Mesenchymal stem cell (in vitro differentiated cells and primary cell): ENCODE results near the gene PHETA2.

Experiments used
- DNase-seq: peaks from one replicate; pipeline ENCODE4 v3.0.0-alpha.2; 2013
- H2AFZ ChIP-seq: one replicate; pipeline ENCODE4 v1.6.1; 2013; ENCODE audit warnings: low read depth, mild to moderate bottlenecking, control low read depth, inconsistent platforms, low read length, moderate library complexity
- H2AK5ac ChIP-seq: 2 replicates; pipeline ENCODE4 v1.6.1; 2013; ENCODE audit warnings: low read length, moderate library complexity, mild to moderate bottlenecking, inconsistent platforms; ENCODE audit not compliant: severe bottlenecking
- H2BK120ac ChIP-seq: one replicate; pipeline ENCODE4 v1.6.1; 2013; ENCODE audit warnings: low read depth, mild to moderate bottlenecking, inconsistent platforms, low read length, moderate library complexity
- H2BK12ac ChIP-seq, 2 experiments: one replicate each; pipeline ENCODE4 v1.6.1; 2013; ENCODE audit warnings: inconsistent platforms in 2 of 2, low read length in 2 of 2, mild to moderate bottlenecking in 2 of 2, moderate library complexity in 2 of 2, control low read depth in 1 of 2
- H2BK15ac ChIP-seq: one replicate; pipeline ENCODE4 v1.6.1; 2013; ENCODE audit warnings: mild to moderate bottlenecking, low read depth, inconsistent platforms; ENCODE audit not compliant: poor library complexity, severe bottlenecking
- H2BK5ac ChIP-seq: 2 replicates; pipeline ENCODE4 v1.6.1; 2013; ENCODE audit warnings: low read depth, mild to moderate bottlenecking, low read length, control low read depth, inconsistent platforms; ENCODE audit not compliant: poor library complexity, severe bottlenecking
- H3K14ac ChIP-seq, 2 experiments: one replicate each; pipeline ENCODE4 v1.6.1; 2013; ENCODE audit warnings: inconsistent platforms in 2 of 2, low read length in 2 of 2, control low read depth in 1 of 2, mild to moderate bottlenecking in 1 of 2, moderate library complexity in 1 of 2
- H3K18ac ChIP-seq, 2 experiments: one replicate each; pipeline ENCODE4 v1.6.1; 2013; ENCODE audit warnings: inconsistent platforms in 2 of 2, low read length in 2 of 2, control low read depth in 1 of 2, low read depth in 1 of 2, mild to moderate bottlenecking in 1 of 2
- H3K23ac ChIP-seq, 2 experiments: one replicate each; pipeline ENCODE4 v1.6.1; 2013; ENCODE audit warnings: inconsistent platforms in 2 of 2, low read length in 2 of 2, mild to moderate bottlenecking in 2 of 2, moderate library complexity in 2 of 2, control low read depth in 1 of 2
- H3K27ac ChIP-seq: 2 replicates; pipeline ENCODE4 v1.5.1; 2013; ENCODE audit warnings: mild to moderate bottlenecking, moderate library complexity, low read length, control low read depth, inconsistent platforms; ENCODE audit not compliant: poor library complexity, severe bottlenecking
- H3K27me3 ChIP-seq, 2 experiments: 2 replicates each; pipeline versions ENCODE4 v1.6.1 to v1.7.0; 2013; ENCODE audit warnings: low read length in 2 of 2, mild to moderate bottlenecking in 2 of 2, moderate library complexity in 2 of 2, control low read depth in 1 of 2, inconsistent platforms in 1 of 2; ENCODE audit not compliant: control insufficient read depth in 1 of 2, insufficient read depth in 1 of 2
- H3K36me3 ChIP-seq, 2 experiments: 2 replicates each; pipeline versions ENCODE4 v1.6.1 to v1.7.0; 2013; ENCODE audit warnings: low read length in 2 of 2, control low read depth in 1 of 2, inconsistent platforms in 1 of 2, low read depth in 1 of 2, mild to moderate bottlenecking in 1 of 2; ENCODE audit not compliant: insufficient read depth in 2 of 2, control insufficient read depth in 1 of 2
- H3K4ac ChIP-seq, 2 experiments: one replicate each; pipeline ENCODE4 v1.6.1; 2013; ENCODE audit warnings: inconsistent platforms in 2 of 2, low read length in 2 of 2, mild to moderate bottlenecking in 2 of 2, moderate library complexity in 2 of 2, control low read depth in 1 of 2, low read depth in 1 of 2
- H3K4me1 ChIP-seq: 2 replicates; pipeline ENCODE4 v1.6.1; 2013; ENCODE audit warnings: low read depth, low read length, control low read depth; ENCODE audit not compliant: control insufficient read depth, insufficient read depth
- H3K4me2 ChIP-seq: 2 replicates; pipeline ENCODE4 v1.6.1; 2013; ENCODE audit warnings: low read length, mild to moderate bottlenecking, inconsistent platforms; ENCODE audit not compliant: poor library complexity, severe bottlenecking
- H3K4me3 ChIP-seq, 2 experiments: 2 replicates each; pipeline versions ENCODE4 v1.5.1 to v1.7.0; 2013; ENCODE audit warnings: low read length in 2 of 2, mild to moderate bottlenecking in 2 of 2, control low read depth in 1 of 2, low read depth in 1 of 2; ENCODE audit not compliant: insufficient read depth in 1 of 2
- H3K79me1 ChIP-seq: replicated peaks from 2 replicates; pipeline ENCODE4 v1.6.1; 2013; ENCODE audit warnings: mild to moderate bottlenecking, control low read depth, low read length, inconsistent platforms; ENCODE audit not compliant: poor library complexity, severe bottlenecking
- H3K9ac ChIP-seq: 2 replicates; pipeline ENCODE4 v1.7.0; 2013; ENCODE audit warnings: mild to moderate bottlenecking, low read length, moderate library complexity
- H3K9me3 ChIP-seq: 2 replicates; pipeline ENCODE4 v1.7.0; 2013; ENCODE audit warnings: mild to moderate bottlenecking, low read length; ENCODE audit not compliant: control insufficient read depth
- H4K8ac ChIP-seq: one replicate; pipeline ENCODE4 v1.6.1; 2013; ENCODE audit warnings: inconsistent platforms, mild to moderate bottlenecking, low read length, moderate library complexity
- H4K91ac ChIP-seq: one replicate; pipeline ENCODE4 v1.6.1; 2013; ENCODE audit warnings: mild to moderate bottlenecking, low read length, inconsistent platforms
- WGBS: methylation state at CpG from one replicate; pipeline ENCODE4 v1.1.7; 2013; ENCODE audit warnings: mixed read lengths; 5-methylcytosine and 5-hydroxymethylcytosine counted together

The PHETA2 gene

GRCh38 chr22:42078469-42079318 is 4.6 kb downstream of the PHETA2 start:
- H3K23ac ChIP-seq = no peak overlapping the region
- no peak for DNase-seq
- H3K27me3 ChIP-seq = no peaks in the 10 kb centered on the region
- peak overlapping the region; percentile 32 for H2AFZ ChIP-seq
- peak overlapping the region; percentile 92 for H2BK15ac ChIP-seq
- no peak overlapping the region for H3K14ac ChIP-seq
- H3K4me1 ChIP-seq = peaks cover 8% of the 10 kb centered on the region
- peak overlapping the region; percentile 93 for H4K8ac ChIP-seq
- peak overlapping the region; percentile 82 for H2BK5ac ChIP-seq
- H3K79me1 ChIP-seq = peaks cover 17% of the 10 kb centered on the region
- H3K27ac ChIP-seq = peak overlapping the region; percentile 82
- 79% methylated on average over 24 of the region's 24 CpGs for WGBS
- H2BK12ac ChIP-seq = peak overlapping the region; percentile 42 to 73
- H3K36me3 ChIP-seq = peaks cover 9 to 46% of the 10 kb centered on the region in 2 experiments
- peak overlapping the region; percentile 79 to 99 for H3K4ac ChIP-seq
- H3K9ac ChIP-seq = peak overlapping the region; percentile 93
- H2AK5ac ChIP-seq = peak overlapping the region; percentile 96
- peak overlapping the region; percentile 92 for H2BK120ac ChIP-seq
- peak overlapping the region; percentile 66 for H3K4me2 ChIP-seq
- H3K9me3 ChIP-seq = no peaks in the 10 kb centered on the region
- H3K18ac ChIP-seq = peak overlapping the region; percentile 75 to 83
- peak overlapping the region in 1 of 2 experiments; percentile 95 for H3K4me3 ChIP-seq
- H4K91ac ChIP-seq = peak overlapping the region; percentile 81

- Histone ChIP-seq H3K36me3 (peaks cover 10 to 53% of the 10 kb centered on the region in 2 experiments), H3K23ac (no peak within 1 kb of the TSS), H3K27ac (peak within 1 kb of the TSS; percentile 92), H3K4me3 (peak within 1 kb of the TSS; percentile 87 to 95), H3K9me3 (no peaks in the 10 kb centered on the region), H2BK5ac (peak within 1 kb of the TSS; percentile 94), H3K4me1 (peaks cover 4% of the 10 kb centered on the region), H3K27me3 (no peaks in the 10 kb centered on the region), H4K8ac (peak within 1 kb of the TSS; percentile 99), H3K4me2 (peak within 1 kb of the TSS; percentile 66), H2BK15ac (peak within 1 kb of the TSS; percentile 97), H4K91ac (peak within 1 kb of the TSS; percentile 94), H2AK5ac (peak within 1 kb of the TSS; percentile 96), H3K18ac (peak within 1 kb of the TSS; percentile 96), H2BK120ac (peak within 1 kb of the TSS; percentile 92), H2BK12ac (peak within 1 kb of the TSS; percentile 42 to 78), H3K4ac (peak within 1 kb of the TSS; percentile 79 to 99), H2AFZ (peak within 1 kb of the TSS; percentile 88), H3K9ac (peak within 1 kb of the TSS; percentile 93), H3K14ac (no peak within 1 kb of the TSS), H3K79me1 (peaks cover 24% of the 10 kb centered on the region)
- peak; percentile 99 for DNase-seq
- WGBS = 1% methylated on average over 63 of the region's 71 CpGs
Observed at GRCh38 chr22:42079319-42080251, 5.5 kb downstream of the PHETA2 start, which contains the start of gene SMDT1. TSS of gene SMDT1 (plus strand) at chr22:42079700. CDS start at chr22:42079769, 69 bp downstream.

GRCh38 chr22:42080287-42080686 is 6.2 kb downstream of the PHETA2 start:
- Histone ChIP-seq H3K9me3 (no peaks in the 10 kb centered on the region), H2BK5ac (no peak overlapping the region), H2BK120ac (no peak overlapping the region), H3K4me3 (peak overlapping the region; percentile 56 to 95), H3K18ac (no peak overlapping the region), H3K79me1 (peaks cover 28% of the 10 kb centered on the region), H3K36me3 (peaks cover 16 to 60% of the 10 kb centered on the region in 2 experiments), H2BK12ac (no peak overlapping the region), H2BK15ac (no peak overlapping the region), H4K91ac (no peak overlapping the region), H2AK5ac (no peak overlapping the region), H3K9ac (peak overlapping the region; percentile 93), H3K4me2 (peak overlapping the region; percentile 57), H3K4ac (peak overlapping the region in 1 of 2 experiments; percentile 9), H3K27ac (peak overlapping the region; percentile 30), H3K27me3 (no peaks in the 10 kb centered on the region), H3K14ac (no peak overlapping the region), H3K4me1 (peaks cover 4% of the 10 kb centered on the region), H2AFZ (no peak overlapping the region), H3K23ac (no peak overlapping the region), H4K8ac (no peak overlapping the region)
- 12% methylated on average over 8 of the region's 14 CpGs for WGBS
- peak; percentile 75 for DNase-seq
